HepG2 (cell line): ENCODE measurements around the gene ZDHHC14. TPM values are rescaled to one million over a fixed set of nuclear protein-coding genes. Genes with fewer than 3 reads are reported as not detected.

Source experiments
- ETV6 ChIP-seq: sonication (generic); formaldehyde crosslinking; conservative IDR thresholded peaks from 2 replicates; pipeline ENCODE4 v1.4.0; 2020; ENCODE audit warnings: missing genetic modification reagents
- GFI1 ChIP-seq: sonication (generic); formaldehyde crosslinking; IDR thresholded peaks from 2 replicates; pipeline ENCODE4 v1.5.0; 2020; ENCODE audit warnings: missing genetic modification reagents, mild to moderate bottlenecking, borderline replicate concordance
- HES4 ChIP-seq: sonication (generic); formaldehyde crosslinking; IDR thresholded peaks from 2 replicates; pipeline ENCODE4 v1.9.0; 2021; ENCODE audit warnings: mild to moderate bottlenecking, missing genetic modification reagents, borderline replicate concordance
- POLR2G ChIP-seq: fragments of 200-400 bp; formaldehyde crosslinking; IDR thresholded peaks from 2 replicates; pipeline ENCODE4 v1.6.1; 2018; ENCODE audit warnings: mild to moderate bottlenecking, low read depth, low read length, moderate library complexity
- TFDP2 ChIP-seq: sonication (generic); formaldehyde crosslinking; IDR thresholded peaks from 2 replicates; pipeline ENCODE4 v1.4.0; 2020; ENCODE audit warnings: missing genetic modification reagents
- ZBTB21 ChIP-seq: sonication (generic); formaldehyde crosslinking; IDR thresholded peaks from 2 replicates; pipeline ENCODE4 v1.4.0; 2020; ENCODE audit warnings: missing genetic modification reagents
- ZNF207 ChIP-seq: fragments of 450-650 bp; IDR thresholded peaks from 2 replicates; pipeline ENCODE4 v1.6.1; 2016; ENCODE audit warnings: antibody characterized with exemption, borderline replicate concordance
- ZNF564 ChIP-seq: sonication (generic); formaldehyde crosslinking; IDR thresholded peaks from 2 replicates; pipeline ENCODE4 v1.8.1; 2023; ENCODE audit warnings: mild to moderate bottlenecking, missing genetic modification reagents
- ZNF781 ChIP-seq: sonication (generic); formaldehyde crosslinking; IDR thresholded peaks from 2 replicates; pipeline ENCODE4 v1.5.1; 2020; ENCODE audit warnings: borderline replicate concordance, mild to moderate bottlenecking, missing genetic modification reagents; ENCODE audit errors: not compliant biosample characterization
- ZNF800 ChIP-seq: sonication (generic); formaldehyde crosslinking; IDR thresholded peaks from 2 replicates; pipeline ENCODE4 v1.4.0; 2020; ENCODE audit warnings: missing genetic modification reagents
- ZNF850 ChIP-seq: sonication (generic); formaldehyde crosslinking; conservative IDR thresholded peaks from 2 replicates; pipeline ENCODE4 v1.9.0; 2021; ENCODE audit warnings: mild to moderate bottlenecking, missing genetic modification reagents
- ZSCAN21 ChIP-seq: sonication (generic); formaldehyde crosslinking; IDR thresholded peaks from 2 replicates; pipeline ENCODE4 v1.8.0; 2022; ENCODE audit warnings: mild to moderate bottlenecking, missing genetic modification reagents, moderate library complexity, borderline replicate concordance
- ZZZ3 ChIP-seq: sonication (generic); formaldehyde crosslinking; IDR thresholded peaks from 2 replicates; pipeline ENCODE4 v1.4.0; 2020; ENCODE audit warnings: missing genetic modification reagents, mild to moderate bottlenecking, borderline replicate concordance
- polyA plus RNA-seq, 8 experiments: library from polyadenylated mRNA; depleted of rRNA in 3 of 8; stranded (reverse) in 7 of 8; unstranded in 1 of 8; fragments of >200 nt; fragmentation: Illumina TruSeq in 4 of 8; extraction: Trizol in 4 of 8; gene quantifications; 2 replicates each; pipeline versions ENCODE4 v1.2.1 to v1.2.3, GENCODE V29; 2011 to 2016; ENCODE audit warnings: low read depth in 4 of 8, missing spikeins in 1 of 8, mixed read lengths in 1 of 8; ENCODE audit not compliant: insufficient read depth in 1 of 8
- total RNA-seq, 5 experiments: library from RNA; depleted of rRNA; stranded (reverse); fragments of >200 nt; fragmentation: Illumina TruSeq; extraction: Trizol; gene quantifications; 2 replicates each; pipeline ENCODE4 v1.2.3, GENCODE V29; 2016; ENCODE audit warnings: low read depth in 1 of 5
- TF ChIP-seq, protein P1 (sequence below): sonication (generic); formaldehyde crosslinking; IDR thresholded peaks from one replicate; pipeline ENCODE4 v1.5.1; 2020; ENCODE audit warnings: mild to moderate bottlenecking, missing genetic modification reagents; ENCODE audit errors: not compliant biosample characterization
- TF ChIP-seq, protein P2 (sequence below): sonication (generic); formaldehyde crosslinking; IDR thresholded peaks from 2 replicates; pipeline ENCODE4 v1.5.0; 2020; ENCODE audit warnings: missing genetic modification reagents

Gene ZDHHC14
- total and polyA plus RNA-seq, 2 of the 13 experiments (the other 11 are each of a cell fraction or from before 2014, with no cell fraction given), result 3.7 to 9.5 TPM

- TF ChIP-seq, protein P1, sequence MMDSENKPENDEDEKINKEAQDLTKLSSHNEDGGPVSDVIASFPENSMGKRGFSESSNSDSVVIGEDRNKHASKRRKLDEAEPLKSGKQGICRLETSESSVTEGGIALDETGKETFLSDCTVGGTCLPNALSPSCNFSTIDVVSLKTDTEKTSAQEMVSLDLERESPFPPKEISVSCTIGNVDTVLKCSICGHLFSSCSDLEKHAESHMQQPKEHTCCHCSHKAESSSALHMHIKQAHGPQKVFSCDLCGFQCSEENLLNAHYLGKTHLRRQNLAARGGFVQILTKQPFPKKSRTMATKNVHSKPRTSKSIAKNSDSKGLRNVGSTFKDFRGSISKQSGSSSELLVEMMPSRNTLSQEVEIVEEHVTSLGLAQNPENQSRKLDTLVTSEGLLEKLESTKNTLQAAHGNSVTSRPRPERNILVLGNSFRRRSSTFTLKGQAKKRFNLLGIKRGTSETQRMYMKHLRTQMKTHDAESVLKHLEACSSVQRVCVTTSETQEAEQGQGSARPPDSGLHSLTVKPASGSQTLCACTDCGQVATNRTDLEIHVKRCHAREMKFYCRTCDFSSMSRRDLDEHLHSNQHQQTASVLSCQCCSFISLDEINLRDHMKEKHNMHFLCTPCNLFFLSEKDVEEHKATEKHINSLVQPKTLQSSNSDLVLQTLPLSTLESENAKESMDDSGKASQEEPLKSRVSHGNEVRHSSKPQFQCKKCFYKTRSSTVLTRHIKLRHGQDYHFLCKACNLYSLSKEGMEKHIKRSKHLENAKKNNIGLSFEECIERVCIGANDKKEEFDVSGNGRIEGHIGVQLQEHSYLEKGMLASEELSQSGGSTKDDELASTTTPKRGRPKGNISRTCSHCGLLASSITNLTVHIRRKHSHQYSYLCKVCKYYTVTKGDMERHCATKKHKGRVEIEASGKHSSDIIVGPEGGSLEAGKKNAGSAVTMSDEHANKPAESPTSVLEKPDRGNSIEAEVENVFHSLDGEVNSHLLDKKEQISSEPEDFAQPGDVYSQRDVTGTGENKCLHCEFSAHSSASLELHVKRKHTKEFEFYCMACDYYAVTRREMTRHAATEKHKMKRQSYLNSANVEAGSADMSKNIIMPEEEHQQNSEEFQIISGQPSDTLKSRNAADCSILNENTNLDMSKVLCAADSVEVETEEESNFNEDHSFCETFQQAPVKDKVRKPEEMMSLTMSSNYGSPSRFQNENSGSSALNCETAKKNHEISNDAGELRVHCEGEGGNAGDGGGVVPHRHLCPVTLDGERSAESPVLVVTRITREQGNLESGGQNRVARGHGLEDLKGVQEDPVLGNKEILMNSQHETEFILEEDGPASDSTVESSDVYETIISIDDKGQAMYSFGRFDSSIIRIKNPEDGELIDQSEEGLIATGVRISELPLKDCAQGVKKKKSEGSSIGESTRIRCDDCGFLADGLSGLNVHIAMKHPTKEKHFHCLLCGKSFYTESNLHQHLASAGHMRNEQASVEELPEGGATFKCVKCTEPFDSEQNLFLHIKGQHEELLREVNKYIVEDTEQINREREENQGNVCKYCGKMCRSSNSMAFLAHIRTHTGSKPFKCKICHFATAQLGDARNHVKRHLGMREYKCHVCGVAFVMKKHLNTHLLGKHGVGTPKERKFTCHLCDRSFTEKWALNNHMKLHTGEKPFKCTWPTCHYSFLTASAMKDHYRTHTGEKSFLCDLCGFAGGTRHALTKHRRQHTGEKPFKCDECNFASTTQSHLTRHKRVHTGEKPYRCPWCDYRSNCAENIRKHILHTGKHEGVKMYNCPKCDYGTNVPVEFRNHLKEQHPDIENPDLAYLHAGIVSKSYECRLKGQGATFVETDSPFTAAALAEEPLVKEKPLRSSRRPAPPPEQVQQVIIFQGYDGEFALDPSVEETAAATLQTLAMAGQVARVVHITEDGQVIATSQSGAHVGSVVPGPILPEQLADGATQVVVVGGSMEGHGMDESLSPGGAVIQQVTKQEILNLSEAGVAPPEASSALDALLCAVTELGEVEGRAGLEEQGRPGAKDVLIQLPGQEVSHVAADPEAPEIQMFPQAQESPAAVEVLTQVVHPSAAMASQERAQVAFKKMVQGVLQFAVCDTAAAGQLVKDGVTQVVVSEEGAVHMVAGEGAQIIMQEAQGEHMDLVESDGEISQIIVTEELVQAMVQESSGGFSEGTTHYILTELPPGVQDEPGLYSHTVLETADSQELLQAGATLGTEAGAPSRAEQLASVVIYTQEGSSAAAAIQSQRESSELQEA (CRISPR knock-in tag), result no peak
- TF ChIP-seq ZNF564 (CRISPR knock-in tag) (no peak), ZNF781 (CRISPR knock-in tag) (no peak), HES4 (no peak), ETV6 (no peak), ZSCAN21 (CRISPR knock-in tag) (no peak), ZNF207 (no peak), TFDP2 (no peak), ZNF850 (CRISPR knock-in tag) (no peak), ZZZ3 (CRISPR knock-in tag) (no peak), POLR2G (0 out of 2 replicates have a peak, but pooled peaks have one; percentile 38), GFI1 (CRISPR knock-in tag) (0 out of 2 replicates have a peak, but pooled peaks have one; percentile 34), ZNF800 (CRISPR knock-in tag) (no peak), ZBTB21 (CRISPR knock-in tag) (no peak)
- TF ChIP-seq, protein P2, sequence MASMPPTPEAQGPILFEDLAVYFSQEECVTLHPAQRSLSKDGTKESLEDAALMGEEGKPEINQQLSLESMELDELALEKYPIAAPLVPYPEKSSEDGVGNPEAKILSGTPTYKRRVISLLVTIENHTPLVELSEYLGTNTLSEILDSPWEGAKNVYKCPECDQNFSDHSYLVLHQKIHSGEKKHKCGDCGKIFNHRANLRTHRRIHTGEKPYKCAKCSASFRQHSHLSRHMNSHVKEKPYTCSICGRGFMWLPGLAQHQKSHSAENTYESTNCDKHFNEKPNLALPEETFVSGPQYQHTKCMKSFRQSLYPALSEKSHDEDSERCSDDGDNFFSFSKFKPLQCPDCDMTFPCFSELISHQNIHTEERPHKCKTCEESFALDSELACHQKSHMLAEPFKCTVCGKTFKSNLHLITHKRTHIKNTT (CRISPR knock-in tag), result no peak
Measured at GRCh38 chr6:157535340-157536222, 154.6 kb downstream of the ZDHHC14 start (continued).
